ENCODE data around the gene ARHGAP22. TPM values are rescaled to one million over a fixed set of nuclear protein-coding genes. Genes with fewer than 3 reads are reported as not detected.
A peak's percentile ranks its signal among the peaks of the same experiment; 100 is the strongest.

The ARHGAP22 gene
- total and polyA plus RNA-seq, 3 experiments from 2014 or later: not detected

- CTCF ChIA-PET: no interaction called here
- peak overlapping the region in 1 of 8 donors; percentile 11 for H3K27ac Mint-ChIP-seq
- no peaks in the 10 kb centered on the region for H3K4me1 Mint-ChIP-seq
- no peaks in the 10 kb centered on the region for H3K36me3 ChIP-seq (ENCODE audit: insufficient read depth, low read length)
- POLR2A ChIA-PET: no interaction called here
- no peaks in the 10 kb centered on the region for H3K4me1 ChIP-seq (ENCODE audit: insufficient read depth, low read length)
- H3K27me3 ChIP-seq (ENCODE audit: insufficient read depth, low read length, poor library complexity, severe bottlenecking): no peaks in the 10 kb centered on the region
- H3K9me3 ChIP-seq (ENCODE audit: low read length): no peaks in the 10 kb centered on the region
- no peaks in the 10 kb centered on the region for H3K36me3 Mint-ChIP-seq
- no peak overlapping the region for H3K4me3 ChIP-seq (ENCODE audit: low read length)
- peaks cover 0 to 8% of the 10 kb centered on the region in 2 donors for H3K27me3 Mint-ChIP-seq
- H3K4me3 Mint-ChIP-seq: no peak overlapping the region
- DNase-seq: no peak
- H3K27ac ChIP-seq (ENCODE audit: low read depth, low read length): no peak overlapping the region
- peaks cover 0 to 8% (median 0%) of the 10 kb centered on the region in 5 donors for H3K9me3 Mint-ChIP-seq
These were observed 73.4 kb downstream of the ARHGAP22 start for GRCh38 chr10:48531486-48531885.

- H3K36me3 ChIP-seq (ENCODE audit: insufficient read depth, low read length): no peaks in the 10 kb centered on the region
- H3K4me1 ChIP-seq (ENCODE audit: insufficient read depth, low read length): no peaks in the 10 kb centered on the region
- Mint-ChIP-seq H3K9me3 (peaks cover 0 to 8% (median 0%) of the 10 kb centered on the region in 5 donors), H3K4me1 (no peaks in the 10 kb centered on the region), H3K4me3 (no peak overlapping the region), H3K36me3 (no peaks in the 10 kb centered on the region), H3K27ac (no peak overlapping the region), H3K27me3 (peaks cover 20 to 21% of the 10 kb centered on the region in 2 donors)
- H3K4me3 ChIP-seq (ENCODE audit: low read length): no peak overlapping the region
- ChIA-PET CTCF (no interaction called here), POLR2A (no interaction called here)
- no peaks in the 10 kb centered on the region for H3K27me3 ChIP-seq (ENCODE audit: insufficient read depth, low read length, poor library complexity, severe bottlenecking)
- DNase-seq: no peak
- H3K27ac ChIP-seq (ENCODE audit: low read depth, low read length): no peak overlapping the region
- no peaks in the 10 kb centered on the region for H3K9me3 ChIP-seq (ENCODE audit: low read length)
These were observed 75.5 kb downstream of the ARHGAP22 start for GRCh38 chr10:48529331-48529730.

- DNase-seq: no peak
- no peaks in the 10 kb centered on the region for H3K36me3 ChIP-seq (ENCODE audit: insufficient read depth, low read length)
- Mint-ChIP-seq H3K27ac (no peak overlapping the region), H3K9me3 (peaks cover 0 to 2% (median 0%) of the 10 kb centered on the region in 5 donors), H3K36me3 (no peaks in the 10 kb centered on the region), H3K27me3 (peaks cover 24 to 26% of the 10 kb centered on the region in 2 donors), H3K4me3 (no peak overlapping the region), H3K4me1 (peaks cover 0 to 3% (median 0%) of the 10 kb centered on the region in 3 donors)
- no peaks in the 10 kb centered on the region for H3K27me3 ChIP-seq (ENCODE audit: insufficient read depth, low read length, poor library complexity, severe bottlenecking)
- H3K27ac ChIP-seq (ENCODE audit: low read depth, low read length): no peak overlapping the region
- H3K4me3 ChIP-seq (ENCODE audit: low read length): no peak overlapping the region
- CTCF ChIA-PET: no interaction called here
- H3K4me1 ChIP-seq (ENCODE audit: insufficient read depth, low read length): no peaks in the 10 kb centered on the region
- POLR2A ChIA-PET: no interaction called here
- no peaks in the 10 kb centered on the region for H3K9me3 ChIP-seq (ENCODE audit: low read length)
These were observed 77.1 kb downstream of the ARHGAP22 start for GRCh38 chr10:48527756-48528155.

GRCh38 chr10:48526846-48527505 lies 77.9 kb downstream of the ARHGAP22 start:
- no peak for DNase-seq
- no peak overlapping the region for H3K4me3 ChIP-seq (ENCODE audit: low read length)
- ChIA-PET POLR2A (no interaction called here), CTCF (no interaction called here)
- H3K4me3 Mint-ChIP-seq: peak overlapping the region in 1 of 7 donors; percentile 21
- no peaks in the 10 kb centered on the region for H3K36me3 Mint-ChIP-seq
- H3K9me3 Mint-ChIP-seq: peaks cover 0 to 2% (median 0%) of the 10 kb centered on the region in 5 donors
- peaks cover 0 to 3% (median 0%) of the 10 kb centered on the region in 3 donors for H3K4me1 Mint-ChIP-seq
- H3K27me3 ChIP-seq (ENCODE audit: insufficient read depth, low read length, poor library complexity, severe bottlenecking): no peaks in the 10 kb centered on the region
- no peak overlapping the region for H3K27ac Mint-ChIP-seq
- peaks cover 32 to 33% of the 10 kb centered on the region in 2 donors for H3K27me3 Mint-ChIP-seq
- H3K9me3 ChIP-seq (ENCODE audit: low read length): no peaks in the 10 kb centered on the region
- no peak overlapping the region for H3K27ac ChIP-seq (ENCODE audit: low read depth, low read length)
- no peaks in the 10 kb centered on the region for H3K36me3 ChIP-seq (ENCODE audit: insufficient read depth, low read length)
- no peaks in the 10 kb centered on the region for H3K4me1 ChIP-seq (ENCODE audit: insufficient read depth, low read length)

GRCh38 chr10:48526011-48526821 lies 78.7 kb downstream of the ARHGAP22 start:
- CTCF ChIA-PET: no interaction called here
- Mint-ChIP-seq H3K4me3 (no peak overlapping the region), H3K4me1 (peaks cover 0 to 3% (median 0%) of the 10 kb centered on the region in 3 donors), H3K9me3 (peaks cover 0 to 2% (median 0%) of the 10 kb centered on the region in 5 donors), H3K27ac (no peak overlapping the region), H3K27me3 (peaks cover 37 to 41% of the 10 kb centered on the region in 2 donors), H3K36me3 (no peaks in the 10 kb centered on the region)
- Histone ChIP-seq H3K4me3 (ENCODE audit: low read length) (no peak overlapping the region), H3K9me3 (ENCODE audit: low read length) (no peaks in the 10 kb centered on the region), H3K27me3 (ENCODE audit: insufficient read depth, low read length, poor library complexity, severe bottlenecking) (no peaks in the 10 kb centered on the region), H3K4me1 (ENCODE audit: insufficient read depth, low read length) (no peaks in the 10 kb centered on the region), H3K27ac (ENCODE audit: low read depth, low read length) (no peak overlapping the region), H3K36me3 (ENCODE audit: insufficient read depth, low read length) (no peaks in the 10 kb centered on the region)
- no peak for DNase-seq
- POLR2A ChIA-PET: no interaction called here

DNA sequence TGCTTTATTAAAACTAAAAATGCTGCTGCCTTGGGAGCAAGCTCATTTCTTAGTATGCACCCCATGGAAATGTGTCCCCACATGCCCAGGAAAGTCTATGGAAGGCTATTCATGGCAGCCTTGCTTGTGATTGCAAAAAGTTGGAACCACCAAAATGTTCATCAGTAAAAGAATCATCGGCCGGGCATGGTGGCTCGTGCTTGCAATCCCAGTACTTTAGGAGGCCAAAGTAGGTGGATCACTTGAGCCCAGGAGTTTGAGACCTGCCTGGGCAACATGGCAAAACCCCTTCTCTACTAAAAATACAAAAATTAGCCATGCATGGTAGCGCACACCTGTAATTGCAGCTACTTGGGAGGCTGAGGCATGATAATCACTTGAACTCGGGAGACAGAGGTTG lies 79.8 kb downstream of the ARHGAP22 start:
- peaks cover 0 to 3% (median 0%) of the 10 kb centered on the region in 3 donors for H3K4me1 Mint-ChIP-seq
- DNase-seq: no peak

GRCh38 chr10:48523820-48524758 lies 80.8 kb downstream of the ARHGAP22 start:
- H3K9me3 Mint-ChIP-seq: peaks cover 0 to 2% (median 0%) of the 10 kb centered on the region in 5 donors

More for the DNA sequence above, 79.8 kb downstream of the ARHGAP22 start:
- peak overlapping the region in 1 of 8 donors; percentile 75 for H3K27ac Mint-ChIP-seq
- H3K36me3 ChIP-seq (ENCODE audit: insufficient read depth, low read length): no peaks in the 10 kb centered on the region
- H3K27me3 Mint-ChIP-seq: peaks cover 39 to 41% of the 10 kb centered on the region in 2 donors
- H3K4me3 Mint-ChIP-seq: peak overlapping the region in 1 of 7 donors; percentile 13
- ChIA-PET POLR2A (no interaction called here), CTCF (no interaction called here)
- H3K9me3 Mint-ChIP-seq: peaks cover 0 to 2% (median 0%) of the 10 kb centered on the region in 5 donors
- H3K27ac ChIP-seq (ENCODE audit: low read depth, low read length): no peak overlapping the region
- H3K4me3 ChIP-seq (ENCODE audit: low read length): no peak overlapping the region
- H3K9me3 ChIP-seq (ENCODE audit: low read length): no peaks in the 10 kb centered on the region
- no peaks in the 10 kb centered on the region for H3K36me3 Mint-ChIP-seq
- no peaks in the 10 kb centered on the region for H3K27me3 ChIP-seq (ENCODE audit: insufficient read depth, low read length, poor library complexity, severe bottlenecking)
- H3K4me1 ChIP-seq (ENCODE audit: insufficient read depth, low read length): no peaks in the 10 kb centered on the region

More at GRCh38 chr10:48523820-48524758, 80.8 kb downstream of the ARHGAP22 start:
- no peaks in the 10 kb centered on the region for H3K4me1 ChIP-seq (ENCODE audit: insufficient read depth, low read length)
- no peaks in the 10 kb centered on the region for H3K27me3 ChIP-seq (ENCODE audit: insufficient read depth, low read length, poor library complexity, severe bottlenecking)
- H3K27ac ChIP-seq (ENCODE audit: low read depth, low read length): no peak overlapping the region
- H3K27ac Mint-ChIP-seq: no peak overlapping the region
- ChIA-PET POLR2A (no interaction called here), CTCF (no interaction called here)
- H3K36me3 Mint-ChIP-seq: no peaks in the 10 kb centered on the region
- H3K27me3 Mint-ChIP-seq: peaks cover 37 to 51% of the 10 kb centered on the region in 2 donors
- H3K4me3 Mint-ChIP-seq: no peak overlapping the region
- no peak overlapping the region for H3K4me3 ChIP-seq (ENCODE audit: low read length)
- no peak for DNase-seq
- H3K36me3 ChIP-seq (ENCODE audit: insufficient read depth, low read length): no peaks in the 10 kb centered on the region
- no peaks in the 10 kb centered on the region for H3K9me3 ChIP-seq (ENCODE audit: low read length)
- H3K4me1 Mint-ChIP-seq: peaks cover 0 to 3% (median 0%) of the 10 kb centered on the region in 3 donors
